Upper lobe of left lung (tissue), 4 donors: ENCODE results near the gene PELI2.

Experiments
- CTCF ChIP-seq, 6 experiments: fragments of 450-650 bp in 4 of 6; fragments of 200-600 bp in 2 of 6; sonication (generic) in 2 of 6; IDR thresholded peaks; one replicate each; pipeline ENCODE4 v1.5.1; 2016 to 2019; ENCODE audit warnings: antibody characterized with exemption in 6 of 6
- EP300 ChIP-seq, 4 donors: sonication (generic); formaldehyde crosslinking; IDR thresholded peaks; one replicate each; pipeline ENCODE4 v1.5.1; 2017; ENCODE audit warnings: antibody characterized with exemption in 4 of 4, control low read depth in 2 of 4
- POLR2A ChIP-seq, 4 donors: fragments of 450-650 bp; IDR thresholded peaks; one replicate each; pipeline ENCODE4 v1.5.1; 2016 to 2017; ENCODE audit warnings: antibody characterized with exemption in 4 of 4, mild to moderate bottlenecking in 2 of 4
- POLR2AphosphoS5 ChIP-seq, 2 donors: sonication (generic); formaldehyde crosslinking; IDR thresholded peaks; one replicate each; pipeline ENCODE4 v1.5.1; 2017; ENCODE audit warnings: antibody characterized with exemption in 2 of 2

GRCh38 chr14:56073799-56074198, 44.4 kb upstream of the PELI2 start:
- TF ChIP-seq EP300 (IDR thresholded peaks at IDR 0.05) (no peak), CTCF (IDR thresholded peaks at IDR 0.05) (no peak), POLR2A (IDR thresholded peaks at IDR 0.05) (no peak), POLR2AphosphoS5 (IDR thresholded peaks at IDR 0.05) (no peak)
